WERI-Rb-1 (cell line): ENCODE data around the gene GFOD1.

Source experiments
- DNase-seq: peaks from one replicate; pipeline ENCODE4 v3.0.0-alpha.2; 2020
- H3K27ac ChIP-seq: fragments of 250-450 bp; sonication (Bioruptor Pico); 2 replicates; pipeline ENCODE4 v1.5.1; 2020; ENCODE audit warnings: mild to moderate bottlenecking, moderate library complexity
- H3K27me3 ChIP-seq: fragments of 250-450 bp; sonication (Bioruptor Pico); 2 replicates; pipeline ENCODE4 v1.5.1; 2021; ENCODE audit warnings: mild to moderate bottlenecking, low read depth, moderate library complexity; ENCODE audit not compliant: insufficient read depth, severe bottlenecking
- H3K36me3 ChIP-seq: fragments of 250-450 bp; sonication (Bioruptor Pico); 2 replicates; pipeline ENCODE4 v1.5.1; 2020; ENCODE audit warnings: mild to moderate bottlenecking, moderate library complexity
- H3K4me3 ChIP-seq: 2 replicates; pipeline ENCODE4 v1.5.1; 2011; ENCODE audit warnings: low read depth, mild to moderate bottlenecking, control low read depth, low read length
- H3K9me3 ChIP-seq: fragments of 250-450 bp; sonication (Bioruptor Pico); 2 replicates; pipeline ENCODE4 v1.5.1; 2021; ENCODE audit warnings: mild to moderate bottlenecking, moderate library complexity; ENCODE audit not compliant: severe bottlenecking
- CTCF ChIP-seq: IDR thresholded peaks from 2 replicates; pipeline ENCODE4 v1.5.1; 2011; ENCODE audit warnings: low read depth, mild to moderate bottlenecking, control low read depth, inconsistent platforms, low read length

The GFOD1 gene

GRCh38 chr6:13487122-13488014 lies at the start of gene GFOD1:
Gene GFOD1, minus strand, starts transcription at chr6:13487600. Its CDS starts 710 bp downstream, at chr6:13486890.
- Histone ChIP-seq H3K36me3 (no peaks in the 10 kb centered on the region; the same call in 1 of the 2 replicates), H3K4me3 (peak within 1 kb of the TSS; percentile 74), H3K27me3 (no peaks in the 10 kb centered on the region), H3K9me3 (no peaks in the 10 kb centered on the region), H3K27ac (peak within 1 kb of the TSS; percentile 84)
- peak; percentile 95 for DNase-seq
- TF ChIP-seq CTCF = no peak

GRCh38 chr6:13536796-13537526 lies 49.6 kb upstream of the GFOD1 start:
- no peak overlapping the region for H3K27ac ChIP-seq
- H3K4me3 ChIP-seq = no peak overlapping the region
- no peaks in the 10 kb centered on the region for H3K27me3 ChIP-seq
- H3K36me3 ChIP-seq = no peaks in the 10 kb centered on the region
- TF ChIP-seq CTCF = no peak
- no peaks in the 10 kb centered on the region for H3K9me3 ChIP-seq
- no peak for DNase-seq

GRCh38 chr6:13535306-13535705 lies 47.9 kb upstream of the GFOD1 start:
- H3K36me3 ChIP-seq = no peaks in the 10 kb centered on the region
- no peak overlapping the region for H3K27ac ChIP-seq
- no peaks in the 10 kb centered on the region for H3K27me3 ChIP-seq
- TF ChIP-seq CTCF = no peak
- no peak overlapping the region for H3K4me3 ChIP-seq
- no peaks in the 10 kb centered on the region for H3K9me3 ChIP-seq
- DNase-seq = no peak

GRCh38 chr6:13534536-13534935 lies 47.1 kb upstream of the GFOD1 start:
- TF ChIP-seq CTCF = no peak
- no peaks in the 10 kb centered on the region for H3K36me3 ChIP-seq
- no peaks in the 10 kb centered on the region for H3K27me3 ChIP-seq
- H3K9me3 ChIP-seq = no peaks in the 10 kb centered on the region
- DNase-seq = no peak
- H3K4me3 ChIP-seq = no peak overlapping the region
- H3K27ac ChIP-seq = no peak overlapping the region

- Histone ChIP-seq H3K9me3 (no peaks in the 10 kb centered on the region), H3K27me3 (no peaks in the 10 kb centered on the region), H3K27ac (no peak overlapping the region), H3K36me3 (no peaks in the 10 kb centered on the region), H3K4me3 (no peak overlapping the region)
- peak; percentile 78 for DNase-seq
- TF ChIP-seq CTCF = no peak
Measured at GRCh38 chr6:13531956-13532355, 44.6 kb upstream of the GFOD1 start.
